KG1 (cell line): ENCODE results near the gene PERM1.
"Not testable (repeated sequence)": the region's sequence is repeated elsewhere in the genome, so short reads cannot be mapped to it uniquely, and the experiment has no call there.

ENCODE experiments used
- DNase-seq: peaks from one replicate; lab custom pipeline; 2025; lab: John Stamatoyannopoulos, UW

Gene PERM1, protein sequence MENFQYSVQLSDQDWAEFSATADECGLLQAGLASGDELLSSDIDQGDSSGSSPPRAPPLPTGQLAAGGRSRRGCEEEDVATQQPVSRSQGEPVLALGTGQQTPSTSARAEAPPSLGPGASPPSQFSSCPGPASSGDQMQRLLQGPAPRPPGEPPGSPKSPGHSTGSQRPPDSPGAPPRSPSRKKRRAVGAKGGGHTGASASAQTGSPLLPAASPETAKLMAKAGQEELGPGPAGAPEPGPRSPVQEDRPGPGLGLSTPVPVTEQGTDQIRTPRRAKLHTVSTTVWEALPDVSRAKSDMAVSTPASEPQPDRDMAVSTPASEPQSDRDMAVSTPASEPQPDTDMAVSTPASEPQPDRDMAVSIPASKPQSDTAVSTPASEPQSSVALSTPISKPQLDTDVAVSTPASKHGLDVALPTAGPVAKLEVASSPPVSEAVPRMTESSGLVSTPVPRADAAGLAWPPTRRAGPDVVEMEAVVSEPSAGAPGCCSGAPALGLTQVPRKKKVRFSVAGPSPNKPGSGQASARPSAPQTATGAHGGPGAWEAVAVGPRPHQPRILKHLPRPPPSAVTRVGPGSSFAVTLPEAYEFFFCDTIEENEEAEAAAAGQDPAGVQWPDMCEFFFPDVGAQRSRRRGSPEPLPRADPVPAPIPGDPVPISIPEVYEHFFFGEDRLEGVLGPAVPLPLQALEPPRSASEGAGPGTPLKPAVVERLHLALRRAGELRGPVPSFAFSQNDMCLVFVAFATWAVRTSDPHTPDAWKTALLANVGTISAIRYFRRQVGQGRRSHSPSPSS

DNA sequence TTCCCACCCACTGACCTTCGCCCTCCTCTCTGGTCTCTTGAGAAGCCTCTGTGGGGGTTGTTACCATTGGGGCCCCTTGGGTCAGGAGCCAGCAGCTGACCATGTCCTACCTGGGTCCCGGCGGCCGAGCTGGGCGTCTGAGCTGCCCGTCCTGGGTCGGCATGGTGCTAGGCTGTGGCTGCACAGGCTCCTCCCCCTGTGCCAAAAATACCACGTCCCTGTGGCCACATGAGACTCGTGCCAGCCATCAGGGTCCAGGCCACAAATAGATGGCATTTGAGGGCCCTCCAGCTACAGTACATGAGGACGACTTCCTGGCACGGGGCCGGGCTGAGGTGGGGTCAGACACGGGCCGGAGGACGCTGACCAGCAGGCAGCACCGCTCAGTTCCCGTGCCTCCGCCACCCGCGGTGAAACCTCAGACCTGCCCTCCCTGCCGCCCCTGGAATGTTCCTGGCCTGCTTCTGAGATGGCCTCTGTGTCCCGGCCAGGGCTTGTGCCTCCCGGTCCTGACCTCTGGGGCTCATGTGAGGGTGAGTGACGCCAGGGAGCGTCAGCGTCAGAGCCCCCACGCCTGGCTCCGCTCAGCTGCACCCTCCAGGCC lies at the start of gene PERM1:
PERM1 (minus strand) TSS at position 139 of the 604 bp plus-strand sequence. CDS start 1,064 bp downstream, outside the sequence.
- no peak for DNase-seq

DNA sequence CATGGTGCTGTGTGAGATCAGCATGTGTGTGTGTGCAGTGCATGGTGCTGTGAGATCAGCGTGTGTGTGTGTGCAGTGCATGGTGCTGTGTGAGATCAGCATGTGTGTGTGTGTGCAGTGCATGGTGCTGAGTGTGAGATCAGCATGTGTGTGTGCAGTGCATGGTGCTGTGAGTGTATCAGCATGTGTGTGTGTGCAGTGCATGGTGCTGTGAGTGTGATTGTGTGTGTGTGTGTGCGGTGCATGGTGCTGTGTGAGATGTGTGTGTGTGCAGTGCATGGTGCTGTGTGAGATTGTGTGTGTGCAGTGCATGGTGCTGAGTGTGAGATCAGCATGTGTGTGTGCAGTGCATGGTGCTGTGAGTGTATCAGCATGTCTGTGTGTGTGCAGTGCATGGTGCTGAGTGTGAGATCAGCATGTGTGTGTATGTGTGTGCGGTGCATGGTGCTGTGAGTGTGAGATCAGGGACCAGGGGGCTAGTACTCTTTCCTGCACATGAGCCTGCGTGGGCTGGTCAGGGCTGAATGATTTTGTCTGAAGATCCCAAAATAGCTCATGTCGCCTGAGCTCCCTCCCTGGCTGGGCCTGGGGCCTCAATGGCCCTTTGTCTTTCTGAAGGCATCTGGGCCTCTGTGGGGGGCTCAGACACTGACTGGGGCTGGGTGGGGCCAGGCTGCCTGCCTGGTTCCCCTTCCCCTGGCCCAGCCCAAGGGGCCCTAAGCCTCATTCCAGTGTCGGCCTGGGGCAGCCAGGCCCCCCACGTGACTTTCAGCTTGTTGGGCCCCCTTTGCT lies 49.2 kb upstream of the PERM1 start:
- DNase-seq = not testable (repeated sequence)

- no peak for DNase-seq
Observed at GRCh38 chr1:1027791-1028190, 45.9 kb upstream of the PERM1 start.

GRCh38 chr1:1026599-1027413 lies 44.9 kb upstream of the PERM1 start:
- DNase-seq = no peak

DNA sequence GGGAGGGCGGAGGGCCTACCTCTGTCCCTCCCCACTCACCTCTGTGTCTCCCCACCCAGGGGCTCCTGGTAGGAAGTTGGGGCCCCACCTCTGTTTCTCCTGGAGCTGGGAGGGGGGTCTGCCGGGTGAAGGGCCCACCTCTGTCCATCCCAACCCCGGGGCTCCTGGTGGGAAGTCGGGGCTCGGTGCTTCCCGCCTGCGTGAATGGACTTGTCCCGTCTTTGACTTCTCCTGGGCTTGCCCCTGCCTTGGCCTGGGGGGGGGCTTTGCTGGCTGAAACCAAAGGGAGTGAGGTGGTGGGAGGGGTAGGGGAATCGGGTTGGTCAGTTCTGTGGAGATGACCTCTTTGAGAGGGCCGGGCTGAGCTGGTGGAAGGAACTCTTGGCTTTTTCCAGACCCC lies 43.8 kb upstream of the PERM1 start:
- DNase-seq = no peak

DNA sequence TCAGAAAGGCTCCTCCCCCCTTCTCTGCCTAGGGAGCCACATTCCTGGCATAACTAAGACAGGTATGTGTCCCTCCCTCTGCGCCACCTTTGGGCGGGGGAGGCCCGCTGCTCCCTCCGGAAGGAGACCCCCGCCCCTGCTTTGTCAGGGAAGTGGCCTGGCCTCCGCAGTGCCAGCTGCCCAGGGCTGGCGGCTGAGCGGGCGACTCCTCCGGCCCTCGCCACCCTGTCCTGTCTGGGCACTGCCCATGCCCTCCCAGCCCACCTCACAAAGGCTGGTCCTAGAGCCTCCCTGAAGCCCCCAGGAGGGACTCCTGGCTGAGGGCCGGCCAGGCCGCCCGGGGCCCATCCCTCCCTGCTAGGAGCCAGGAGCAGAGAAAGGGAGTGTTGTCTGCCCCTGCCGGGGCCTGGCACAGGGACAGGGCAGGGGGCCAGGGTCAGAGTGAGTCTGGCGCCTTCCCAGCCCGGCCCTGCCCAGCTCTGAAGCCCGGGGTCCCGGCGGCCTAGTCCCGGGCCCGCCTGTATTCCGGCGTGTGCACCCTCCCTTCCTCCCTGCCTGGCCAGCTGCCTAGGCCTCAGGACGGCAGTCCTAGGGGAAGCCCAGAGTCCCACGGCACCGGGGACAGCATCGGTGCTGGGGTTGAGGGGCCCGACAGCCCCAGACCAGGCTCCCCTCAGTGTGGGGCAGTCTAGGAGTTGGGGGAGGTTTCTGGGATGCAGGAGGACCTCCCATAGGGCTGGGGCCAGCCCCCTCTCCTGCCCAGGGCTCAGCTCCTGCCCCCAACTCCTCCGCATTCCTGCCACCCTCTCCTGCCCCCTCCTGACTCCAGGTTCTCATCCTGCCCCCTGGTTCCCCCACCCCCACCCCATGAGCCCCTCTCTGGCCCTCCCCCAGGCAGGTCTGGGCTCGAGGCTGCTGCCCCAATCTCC lies 43.1 kb upstream of the PERM1 start:
- no peak for DNase-seq

DNA sequence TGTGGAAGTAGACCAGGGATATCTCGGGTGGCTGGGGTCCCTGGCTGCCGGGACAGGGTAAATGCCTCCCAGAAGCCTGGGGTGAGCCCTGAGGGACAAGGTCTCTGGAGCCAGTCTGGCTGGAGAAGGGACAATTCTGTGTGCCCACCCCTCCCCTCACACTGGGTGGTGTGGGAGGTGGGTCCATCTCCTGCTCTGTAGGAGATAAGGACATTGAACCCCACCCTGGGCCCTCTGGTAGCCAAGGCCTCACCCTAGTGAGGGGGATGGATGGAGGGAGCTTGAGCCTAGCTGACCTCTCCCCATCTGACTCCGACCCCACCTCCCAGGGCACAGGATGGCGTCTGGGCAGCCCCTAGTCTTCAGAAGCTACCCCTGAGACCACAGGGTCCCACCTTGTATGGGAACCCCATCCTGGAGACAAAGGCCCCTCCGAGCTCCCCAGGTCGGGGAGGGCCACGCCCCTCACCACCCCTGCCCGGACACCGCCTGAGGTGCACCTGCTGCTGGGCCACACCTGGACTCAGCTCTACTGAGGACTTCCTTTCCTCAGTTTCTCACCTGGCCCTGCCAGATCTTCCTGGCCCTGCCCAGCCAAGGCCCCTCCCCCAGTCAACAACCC lies 42.4 kb upstream of the PERM1 start:
- DNase-seq = no peak

- DNase-seq = no peak
Observed at GRCh38 chr1:1023700-1024099, 41.8 kb upstream of the PERM1 start.

DNA sequence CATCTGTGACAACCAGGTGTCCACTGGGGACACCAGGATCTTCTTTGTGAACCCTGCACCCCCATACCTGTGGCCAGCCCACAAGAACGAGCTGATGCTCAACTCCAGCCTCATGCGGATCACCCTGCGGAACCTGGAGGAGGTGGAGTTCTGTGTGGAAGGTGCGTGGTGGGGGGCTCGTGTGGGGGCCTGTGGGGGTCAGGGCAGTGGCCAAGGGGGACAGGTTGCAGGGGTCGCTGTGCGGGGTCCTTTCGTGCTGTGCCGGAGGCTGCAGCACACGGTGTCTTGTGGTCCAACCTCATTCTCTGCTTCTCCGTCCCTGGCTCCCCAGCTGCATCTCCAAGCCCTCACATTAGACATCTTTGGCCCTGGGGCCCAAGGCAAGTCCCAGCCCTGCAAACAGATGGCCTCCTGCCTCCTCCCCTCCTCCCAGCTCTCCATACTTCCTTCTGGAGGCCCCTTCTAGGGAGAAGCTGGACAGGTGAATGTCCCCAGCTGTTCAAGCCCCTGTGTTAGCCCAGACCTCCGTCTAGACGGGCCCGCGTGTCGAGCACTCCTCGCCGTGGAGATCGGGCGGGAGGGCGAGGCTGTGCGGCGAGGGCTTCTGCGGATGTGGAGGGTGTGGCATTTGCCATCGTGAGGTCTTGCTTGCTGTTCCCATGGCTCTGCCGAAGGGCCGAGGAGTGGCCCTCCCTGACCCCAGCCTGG lies 40.6 kb upstream of the PERM1 start:
- DNase-seq = no peak

GRCh38 chr1:1021920-1022259 lies 40.0 kb upstream of the PERM1 start:
- DNase-seq = no peak

DNA sequence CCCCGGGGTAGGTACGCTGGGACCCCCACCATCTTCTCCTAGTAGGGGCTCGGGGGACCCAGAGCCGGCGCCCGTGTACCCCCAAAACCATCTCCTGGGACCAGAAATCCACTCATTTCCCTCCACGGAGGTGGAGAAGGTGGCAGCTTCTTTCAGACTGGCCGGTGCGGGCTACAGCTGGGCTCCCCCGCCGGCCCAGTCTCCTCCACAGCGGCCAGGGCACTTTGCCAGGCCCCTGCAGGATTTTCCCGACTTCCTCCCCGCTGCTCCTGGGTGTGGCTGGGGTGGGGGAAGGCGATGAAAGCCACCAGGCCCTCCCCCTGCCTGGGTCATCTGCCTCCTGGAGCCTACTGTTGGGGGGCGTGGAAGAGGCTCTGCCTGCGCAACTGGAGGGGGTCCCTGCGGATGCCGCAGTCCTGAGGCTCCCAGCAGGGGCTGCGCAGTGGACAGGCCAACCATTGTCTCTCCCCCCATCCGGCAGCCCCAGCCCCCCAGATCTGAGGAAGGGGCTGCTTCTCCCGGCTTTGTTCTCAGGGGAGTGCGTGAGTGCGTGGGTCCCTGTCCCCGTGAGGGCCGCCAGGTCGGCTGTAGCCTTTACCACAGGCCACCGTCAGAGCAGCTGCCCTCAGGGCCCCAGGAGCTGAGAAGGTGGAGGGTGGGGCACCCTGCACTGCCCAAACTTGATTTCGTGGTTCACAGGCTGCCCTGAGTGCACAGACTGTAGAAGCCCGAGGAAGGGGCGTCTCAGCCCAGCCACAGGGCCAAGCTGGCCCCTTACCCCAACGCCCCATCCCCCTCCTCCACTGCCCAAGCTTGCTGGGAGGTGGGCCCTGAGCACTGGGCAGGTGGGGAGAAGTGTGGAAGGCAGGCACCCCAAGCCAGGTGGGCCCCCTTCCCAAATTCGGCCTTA lies 39.4 kb upstream of the PERM1 start:
- DNase-seq = no peak

DNA sequence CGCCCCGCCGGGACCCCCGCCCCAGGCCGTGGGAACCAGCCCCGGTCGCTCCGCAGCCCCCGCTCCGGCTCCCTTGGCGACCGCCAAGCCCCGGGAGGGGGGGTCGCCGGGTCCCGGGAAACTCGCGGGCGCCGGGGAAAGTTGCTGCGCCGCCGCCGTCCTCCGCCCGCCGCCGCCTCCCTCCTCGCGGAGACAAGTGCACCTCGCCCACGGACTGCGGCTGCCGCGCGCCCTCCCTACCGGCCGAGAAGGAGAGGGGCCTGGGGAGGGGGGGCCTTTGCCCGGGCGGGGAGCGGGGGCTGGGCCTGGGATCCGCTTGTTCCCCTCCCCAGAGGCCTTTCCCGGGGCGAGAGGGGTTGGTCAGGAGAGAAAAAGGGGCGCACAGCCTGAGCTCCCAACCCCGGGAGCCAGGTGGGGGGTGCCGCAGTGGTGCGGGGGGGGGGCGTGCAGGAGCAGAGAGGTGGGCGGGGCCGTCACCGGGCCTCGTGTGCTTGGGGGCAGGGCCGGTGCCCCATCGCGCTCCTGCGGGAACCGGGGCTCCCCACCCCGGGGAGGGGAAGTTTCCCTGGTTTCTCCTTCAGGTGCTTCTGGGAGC lies 38.6 kb upstream of the PERM1 start:
- no peak for DNase-seq

DNA sequence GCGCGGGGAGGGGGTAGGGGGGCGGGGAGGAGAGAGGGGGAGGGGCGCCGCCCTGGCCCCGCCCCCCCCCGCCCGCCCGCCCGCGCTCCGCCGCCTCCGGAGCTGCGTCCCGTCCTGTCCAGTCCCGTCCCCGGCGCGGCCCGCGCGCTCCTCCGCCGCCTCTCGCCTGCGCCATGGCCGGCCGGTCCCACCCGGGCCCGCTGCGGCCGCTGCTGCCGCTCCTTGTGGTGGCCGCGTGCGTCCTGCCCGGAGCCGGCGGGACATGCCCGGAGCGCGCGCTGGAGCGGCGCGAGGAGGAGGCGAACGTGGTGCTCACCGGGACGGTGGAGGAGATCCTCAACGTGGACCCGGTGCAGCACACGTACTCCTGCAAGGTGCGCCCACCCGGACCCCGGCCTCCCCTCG lies 38.1 kb upstream of the PERM1 start, which contains the start of gene AGRN:
AGRN (plus strand) TSS at position 121 of the 405 bp plus-strand sequence; CDS start at position 174, 53 bp downstream.
- DNase-seq = no peak

GRCh38 chr1:1019122-1019999 lies 37.5 kb upstream of the PERM1 start:
- DNase-seq = peak; percentile 47

DNA sequence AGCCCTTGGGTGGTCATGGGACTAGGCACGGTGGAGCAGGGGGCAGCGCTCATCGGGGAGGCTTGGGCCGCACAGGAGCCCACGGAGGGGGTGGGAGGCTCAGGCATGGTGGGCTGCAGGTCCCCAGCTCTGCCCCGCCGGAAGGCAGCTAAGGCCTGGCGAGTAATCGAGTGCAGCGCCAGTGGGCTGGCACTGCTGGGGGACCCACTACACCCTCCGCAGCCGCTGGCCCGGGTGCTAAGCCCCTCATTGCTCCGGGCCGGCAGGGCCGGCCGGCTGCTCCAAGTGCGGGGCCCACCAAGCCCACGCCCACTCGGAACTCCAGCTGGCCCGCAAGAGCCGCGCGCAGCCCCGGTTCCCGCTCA lies 36.4 kb upstream of the PERM1 start:
- not testable (repeated sequence) for DNase-seq
